ENCODE data around the gene GRK5. TPM values are rescaled to one million over a fixed set of nuclear protein-coding genes. Genes with fewer than 3 reads are reported as not detected.
A peak's percentile ranks its signal among the peaks of the same experiment; 100 is the strongest.

GRK5 gene
- total and polyA plus RNA-seq, 4 donors: 18.5 to 43.1 (median 40.3) TPM

- H3K4me3 ChIP-seq: no peak overlapping the region
- H3K27me3 ChIP-seq (ENCODE audit: control insufficient read depth in 3 of 3, insufficient read depth in 3 of 3, low read length in 2 of 3): no peaks in the 10 kb centered on the region
- no peak for ATAC-seq (ENCODE audit: insufficient read depth, low FRiP score)
- 30 to 50% methylated on average over 8 of the region's 8 CpGs for WGBS, 2 donors
- no peak for DNase-seq
- no peak for TF ChIP-seq CTCF (IDR thresholded peaks at IDR 0.05; ENCODE audit: control extremely low read depth, extremely low read depth)
- H3K27ac ChIP-seq (ENCODE audit: low read depth in 1 of 2, low read length in 1 of 2): peak overlapping the region in 1 of 2 donors; percentile 81
- H3K4me1 ChIP-seq (ENCODE audit: control insufficient read depth in 5 of 5, insufficient read depth in 5 of 5, low read length in 5 of 5): peaks cover 5 to 40% (median 15%) of the 10 kb centered on the region in 5 donors
- H3K9me3 ChIP-seq (ENCODE audit: control insufficient read depth in 4 of 4, insufficient read depth in 3 of 4, low read length in 3 of 4): no peaks in the 10 kb centered on the region
- no peak overlapping the region for H3K9ac ChIP-seq (ENCODE audit: insufficient read depth in 1 of 2, low read length in 2 of 2)
- peaks cover 0 to 10% (median 1%) of the 10 kb centered on the region in 4 donors for H3K36me3 ChIP-seq (ENCODE audit: control insufficient read depth in 4 of 4, insufficient read depth in 4 of 4, low read length in 4 of 4)
These were observed 198.1 kb downstream of the GRK5 start for GRCh38 chr10:119405520-119405807.

GRCh38 chr10:119406137-119406536 lies 198.8 kb downstream of the GRK5 start:
- H3K27me3 ChIP-seq (ENCODE audit: control insufficient read depth in 3 of 3, insufficient read depth in 3 of 3, low read length in 2 of 3): no peaks in the 10 kb centered on the region
- H3K27ac ChIP-seq (ENCODE audit: low read depth in 1 of 2, low read length in 1 of 2): peak overlapping the region; percentile 0 to 62
- DNase-seq (no peak), ATAC-seq (ENCODE audit: insufficient read depth, low FRiP score) (no peak)
- TF ChIP-seq CTCF (IDR thresholded peaks at IDR 0.05; ENCODE audit: control extremely low read depth, extremely low read depth): no peak
- no peaks in the 10 kb centered on the region for H3K9me3 ChIP-seq (ENCODE audit: control insufficient read depth in 4 of 4, insufficient read depth in 3 of 4, low read length in 3 of 4)
- H3K9ac ChIP-seq (ENCODE audit: insufficient read depth in 1 of 2, low read length in 2 of 2): no peak overlapping the region
- 83 to 94% methylated on average over 3 of the region's 3 CpGs for WGBS, 2 donors
- no peak overlapping the region for H3K4me3 ChIP-seq
- H3K4me1 ChIP-seq (ENCODE audit: control insufficient read depth in 5 of 5, insufficient read depth in 5 of 5, low read length in 5 of 5): peaks cover 5 to 43% (median 15%) of the 10 kb centered on the region in 5 donors
- H3K36me3 ChIP-seq (ENCODE audit: control insufficient read depth in 4 of 4, insufficient read depth in 4 of 4, low read length in 4 of 4): peaks cover 0 to 6% (median 1%) of the 10 kb centered on the region in 4 donors

DNA sequence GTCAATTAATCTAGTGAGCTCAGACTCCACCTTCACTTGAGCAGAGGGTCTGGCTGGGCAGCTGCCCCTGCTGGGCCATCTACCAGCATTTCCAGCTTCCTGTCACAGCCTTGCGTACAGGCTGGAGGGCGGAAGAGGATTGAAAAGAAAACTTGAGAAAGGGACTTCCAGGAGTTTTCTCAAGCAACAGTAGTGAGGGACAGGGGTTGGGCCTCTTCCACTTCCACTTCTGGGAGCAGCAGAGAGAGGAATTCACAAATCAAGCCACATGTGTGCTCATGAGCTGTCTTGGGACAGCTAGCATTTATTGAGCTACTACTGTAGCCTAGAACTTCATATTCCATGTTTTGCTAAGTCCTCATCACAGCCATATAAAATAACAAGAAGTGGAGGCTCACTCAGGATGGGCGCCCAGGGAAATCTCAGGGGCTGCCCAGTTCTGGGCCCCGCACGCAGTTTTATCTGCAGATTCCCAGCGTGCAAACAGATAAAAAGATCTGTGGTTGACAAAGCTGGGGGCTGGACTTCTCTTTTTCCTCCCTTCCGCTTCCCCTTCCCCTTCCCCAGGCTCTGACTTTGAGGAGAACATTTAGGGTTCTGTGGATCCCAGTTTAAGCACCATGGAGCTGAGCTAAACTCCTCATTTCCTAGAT lies 199.4 kb downstream of the GRK5 start:
- no peaks in the 10 kb centered on the region for H3K27me3 ChIP-seq (ENCODE audit: control insufficient read depth in 3 of 3, insufficient read depth in 3 of 3, low read length in 2 of 3)
- ATAC-seq (ENCODE audit: insufficient read depth, low FRiP score) (no peak), DNase-seq (no peak)
- peak overlapping the region; percentile 10 to 62 for H3K27ac ChIP-seq (ENCODE audit: low read depth in 1 of 2, low read length in 1 of 2)
- peaks cover 0 to 6% (median 1%) of the 10 kb centered on the region in 4 donors for H3K36me3 ChIP-seq (ENCODE audit: control insufficient read depth in 4 of 4, insufficient read depth in 4 of 4, low read length in 4 of 4)
- no peaks in the 10 kb centered on the region for H3K9me3 ChIP-seq (ENCODE audit: control insufficient read depth in 4 of 4, insufficient read depth in 3 of 4, low read length in 3 of 4)
- no peak for TF ChIP-seq CTCF (IDR thresholded peaks at IDR 0.05; ENCODE audit: control extremely low read depth, extremely low read depth)
- H3K4me1 ChIP-seq (ENCODE audit: control insufficient read depth in 5 of 5, insufficient read depth in 5 of 5, low read length in 5 of 5): peaks cover 5 to 37% (median 10%) of the 10 kb centered on the region in 5 donors
- WGBS, 2 donors: 41 to 59% methylated on average over 7 of the region's 7 CpGs
- H3K9ac ChIP-seq (ENCODE audit: insufficient read depth in 1 of 2, low read length in 2 of 2): no peak overlapping the region
- H3K4me3 ChIP-seq: no peak overlapping the region

All from lung (tissue), 12 donors.